GDM1 (cell line): ENCODE data around the gene MS4A3.
"Not testable (repeated sequence)": the region's sequence is repeated elsewhere in the genome, so short reads cannot be mapped to it uniquely, and the experiment has no call there.

Source experiments
- DNase-seq: peaks from one replicate; lab custom pipeline; 2025; lab: John Stamatoyannopoulos, UW

Gene MS4A3, protein sequence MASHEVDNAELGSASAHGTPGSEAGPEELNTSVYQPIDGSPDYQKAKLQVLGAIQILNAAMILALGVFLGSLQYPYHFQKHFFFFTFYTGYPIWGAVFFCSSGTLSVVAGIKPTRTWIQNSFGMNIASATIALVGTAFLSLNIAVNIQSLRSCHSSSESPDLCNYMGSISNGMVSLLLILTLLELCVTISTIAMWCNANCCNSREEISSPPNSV

DNA sequence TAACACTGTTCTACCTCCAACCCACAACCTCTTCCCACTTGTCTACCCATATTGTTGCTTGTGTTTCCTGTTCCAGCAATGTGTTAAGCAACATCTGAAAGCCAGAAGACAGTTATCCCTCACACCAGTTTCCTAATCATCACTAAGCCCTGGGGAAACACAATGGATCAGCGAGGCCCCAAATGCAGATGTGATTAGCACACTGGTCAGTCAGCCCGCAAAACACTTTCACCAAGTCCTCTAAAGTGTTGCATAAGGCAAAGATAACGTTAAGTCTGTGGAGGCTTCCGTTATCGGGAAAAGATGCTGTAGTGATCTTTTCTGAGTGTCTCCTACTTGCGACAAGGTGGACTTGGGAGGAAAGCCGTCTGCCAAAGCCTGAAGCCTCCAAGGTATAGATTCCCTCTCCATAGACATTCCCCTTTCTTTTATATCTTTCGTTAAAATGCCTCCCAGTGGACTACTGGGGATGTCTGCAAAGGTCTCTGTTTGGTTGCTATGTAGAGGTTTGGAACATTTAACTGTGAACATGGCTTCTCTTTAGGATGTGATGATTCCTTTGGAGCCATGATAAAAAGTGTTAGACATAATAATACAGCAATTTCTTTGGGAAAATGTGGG is at the start of gene MS4A3:
TSS of gene MS4A3 (plus strand) at position 317 of the 621 bp plus-strand sequence. CDS start 4,496 bp downstream, outside the sequence.
- no peak for DNase-seq

DNA sequence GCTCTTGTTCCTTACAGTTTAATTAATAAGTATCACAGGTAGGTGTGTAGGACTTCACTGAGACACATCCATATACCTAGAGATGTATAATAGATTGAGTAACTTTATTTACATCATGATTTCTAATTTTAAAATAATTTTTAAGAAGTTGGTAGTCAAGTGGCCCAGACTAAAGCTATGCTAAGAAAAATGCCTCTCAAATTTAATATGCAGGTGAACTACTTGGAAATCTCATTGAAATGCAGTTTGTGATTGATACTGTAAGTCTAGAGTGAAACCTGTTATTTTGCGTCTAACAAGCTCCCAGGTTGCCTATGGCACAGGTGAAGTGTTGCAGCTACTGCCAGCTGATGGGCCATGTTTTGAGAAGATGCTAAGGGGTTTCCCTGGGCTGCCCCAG is 39.6 kb upstream of the MS4A3 start, which contains the start of gene OOSP4B:
TSS of gene OOSP4B (plus strand) at position 301 of the 400 bp plus-strand sequence.
- no peak for DNase-seq

DNA sequence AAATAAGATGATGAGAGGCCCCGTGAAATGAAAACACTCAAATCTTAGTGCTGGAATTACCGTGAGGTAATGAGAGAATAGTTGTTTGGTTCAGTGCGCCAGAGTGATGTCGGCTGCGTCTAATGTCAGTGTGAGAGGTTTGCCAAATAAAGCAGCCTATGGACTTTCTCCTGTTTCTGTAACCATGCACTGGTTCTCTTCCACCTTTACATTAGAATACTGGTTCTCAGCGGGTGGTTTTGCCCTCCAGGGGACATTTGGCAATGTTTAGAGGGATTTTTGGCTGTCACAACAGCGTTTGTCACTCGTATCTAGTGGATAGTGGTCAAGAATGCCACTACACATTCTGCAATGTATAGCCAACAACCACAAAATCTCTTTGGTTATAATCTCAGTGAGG is 38.4 kb upstream of the MS4A3 start:
- DNase-seq = no peak

DNA sequence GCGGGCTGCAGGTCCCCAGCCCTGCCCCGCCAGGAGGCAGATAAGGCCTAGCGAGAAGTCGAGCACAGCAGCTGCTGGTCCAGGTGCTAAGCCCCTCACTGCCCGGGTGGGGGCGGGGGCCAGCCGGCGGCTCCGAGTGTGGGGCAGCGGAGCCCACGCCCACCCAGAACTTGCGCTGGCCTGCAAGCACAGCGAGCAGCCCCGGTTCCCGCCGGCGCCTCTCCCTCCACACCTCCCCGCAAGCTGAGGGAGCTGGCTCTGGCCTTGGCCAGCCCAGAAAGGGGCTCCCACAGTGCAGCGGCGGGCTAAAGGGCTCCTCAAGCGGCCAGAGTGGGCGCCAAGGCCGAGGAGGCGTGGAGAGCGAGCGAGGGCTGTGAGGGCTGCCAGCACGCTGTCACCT is 36.1 kb upstream of the MS4A3 start:
- not testable (repeated sequence) for DNase-seq

DNA sequence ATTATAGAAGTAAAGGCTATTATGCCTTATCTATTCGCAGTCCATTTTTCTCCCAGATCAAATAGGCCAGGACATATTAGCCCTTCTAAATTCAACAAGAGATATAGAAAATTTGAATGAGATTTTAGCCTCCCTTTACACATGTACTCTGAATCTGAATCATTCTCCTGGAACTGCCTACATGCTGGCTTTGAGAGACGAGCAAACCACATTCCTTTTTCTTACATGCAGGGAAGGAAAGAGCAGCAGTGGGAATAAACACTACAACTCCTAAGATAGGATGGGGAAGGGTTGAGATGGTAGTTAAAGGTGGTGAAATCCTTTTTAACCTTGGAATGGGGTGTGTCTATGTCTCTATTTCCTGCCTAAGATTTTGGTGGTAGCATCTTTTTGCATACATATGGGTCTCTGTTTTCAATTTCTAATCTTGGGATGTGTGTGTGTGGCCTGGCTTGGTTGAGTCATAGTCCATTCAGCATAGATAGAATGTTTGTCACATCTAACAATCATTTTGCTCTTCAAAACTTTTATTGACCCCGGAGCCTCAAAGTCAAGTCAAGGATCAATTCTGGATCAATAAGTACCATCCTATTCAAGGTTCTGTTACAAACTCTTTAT is 27.3 kb upstream of the MS4A3 start:
- DNase-seq = no peak

DNA sequence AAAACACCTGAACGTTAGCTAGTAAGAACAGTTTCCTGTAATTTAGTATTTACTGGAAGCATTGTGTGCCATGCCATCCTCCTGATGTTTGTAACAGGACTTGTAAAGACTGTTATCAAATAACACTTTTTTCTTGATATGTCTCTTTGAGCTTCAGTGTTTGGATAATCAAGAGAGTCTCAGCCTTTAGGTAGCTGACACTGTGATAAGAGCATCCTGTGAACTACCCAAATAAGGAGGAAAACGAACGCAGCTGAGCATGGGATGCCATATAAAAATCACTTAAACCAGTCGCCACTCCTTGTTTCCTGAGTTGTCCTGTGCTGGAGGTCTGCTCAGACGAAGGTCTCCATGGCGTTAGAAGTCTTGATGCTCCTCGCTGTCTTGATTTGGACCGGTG is 16.4 kb upstream of the MS4A3 start, which contains the start of gene OOSP2:
TSS of gene OOSP2 (plus strand) at position 301 of the 400 bp plus-strand sequence. CDS start at position 352, 51 bp downstream.
- no peak for DNase-seq

DNA sequence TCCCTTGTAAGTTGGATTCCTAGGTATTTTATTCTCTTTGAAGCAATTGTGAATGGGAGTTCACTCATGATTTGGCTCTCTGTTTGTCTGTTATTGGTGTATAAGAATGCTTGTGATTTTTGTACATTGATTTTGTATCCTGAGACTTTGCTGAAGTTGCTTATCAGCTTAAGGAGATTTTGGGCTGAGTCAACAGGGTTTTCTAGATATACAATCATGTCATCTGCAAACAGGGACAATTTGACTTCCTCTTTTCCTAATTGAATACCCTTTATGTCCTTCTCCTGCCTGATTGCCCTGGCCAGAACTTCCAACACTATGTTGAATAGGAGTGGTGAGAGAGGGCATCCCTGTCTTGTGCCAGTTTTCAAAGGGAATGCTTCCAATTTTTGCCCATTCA is 6.0 kb upstream of the MS4A3 start:
- DNase-seq = not testable (repeated sequence)

DNA sequence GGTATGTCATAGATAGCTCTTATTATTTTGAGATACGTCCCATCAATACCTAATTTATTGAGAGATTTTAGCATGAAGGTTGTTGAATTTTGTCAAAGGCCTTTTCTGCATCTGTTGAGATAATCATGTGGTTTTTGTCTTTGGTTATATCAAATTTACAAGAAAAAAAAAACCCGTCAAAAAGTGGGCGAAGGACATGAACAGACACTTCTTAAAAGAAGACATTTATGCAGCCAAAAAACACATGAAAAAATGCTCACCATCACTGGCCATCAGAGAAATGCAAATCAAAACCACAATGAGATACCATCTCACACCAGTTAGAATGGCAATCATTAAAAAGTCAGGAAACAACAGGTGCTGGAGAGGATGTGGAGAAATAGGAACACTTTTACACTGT is 5.6 kb upstream of the MS4A3 start:
- not testable (repeated sequence) for DNase-seq

DNA sequence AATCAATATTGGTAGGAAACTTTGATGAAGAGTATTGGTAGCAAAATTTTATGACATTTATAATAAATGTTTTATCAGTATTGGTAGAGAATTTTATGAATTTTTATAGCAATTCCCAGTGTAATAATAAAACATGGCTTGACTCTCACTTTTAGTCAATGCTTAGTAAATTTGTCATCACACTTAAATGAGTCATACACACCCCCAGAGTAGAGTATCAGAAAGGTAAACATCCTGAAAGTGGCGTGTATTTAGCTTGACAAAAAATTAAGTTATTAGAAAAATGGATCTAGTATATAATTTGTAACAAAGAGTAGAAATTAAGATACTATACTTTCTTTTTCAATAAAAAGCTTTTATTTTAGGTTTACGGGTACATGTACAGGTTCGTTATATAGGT is 2.6 kb downstream of the MS4A3 start:
- DNase-seq = no peak

DNA sequence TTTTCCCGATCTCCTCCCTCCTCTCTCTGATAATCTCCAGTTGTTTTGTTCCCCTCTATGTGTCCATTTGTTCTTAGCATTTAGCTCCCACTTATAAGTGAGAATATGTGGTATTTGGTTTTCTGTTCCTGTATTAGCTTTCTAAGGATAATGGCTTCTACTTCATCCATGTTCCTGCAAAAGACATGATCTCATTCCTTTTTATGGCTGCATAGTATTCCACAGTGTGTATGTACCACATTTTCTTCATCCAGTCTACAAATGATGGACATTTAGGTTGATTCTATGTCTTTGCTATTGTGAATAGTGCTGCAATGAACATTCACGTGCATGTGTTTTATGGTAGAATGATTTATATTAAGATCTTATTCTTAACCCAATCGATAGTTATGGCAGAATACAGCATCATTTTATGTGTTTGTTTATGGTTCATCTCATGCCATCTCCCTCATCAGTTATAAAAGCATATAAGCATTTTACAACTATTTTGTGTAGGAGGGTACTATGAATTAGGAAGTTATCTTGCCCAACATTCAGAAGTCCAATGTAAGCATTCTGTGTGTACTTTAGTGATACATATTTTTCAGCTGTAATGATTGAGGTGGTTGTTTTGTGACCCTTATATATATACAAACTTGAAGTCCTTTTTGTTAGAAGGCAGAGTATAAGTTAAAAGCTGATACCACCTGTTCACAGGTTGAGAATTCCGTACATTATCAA is 3.2 kb downstream of the MS4A3 start:
- DNase-seq = no peak

DNA sequence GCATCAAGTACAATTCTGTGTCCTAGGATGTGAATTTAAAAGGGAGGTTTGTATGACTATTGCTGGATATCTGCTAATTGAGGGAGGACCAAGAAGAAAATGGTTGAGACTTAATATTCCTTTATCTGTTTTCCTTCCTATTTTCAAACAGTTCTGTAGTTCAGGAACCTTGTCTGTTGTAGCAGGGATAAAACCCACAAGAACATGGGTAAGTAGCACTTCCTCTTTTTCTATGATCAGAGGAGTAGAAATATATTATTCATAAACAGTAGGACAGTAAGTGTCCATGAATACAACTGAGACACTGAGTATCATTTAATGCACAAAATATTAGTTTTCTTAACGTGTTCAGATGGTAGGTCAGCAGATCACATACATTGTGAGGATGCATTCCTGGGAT is 7.6 kb downstream of the MS4A3 start:
- DNase-seq = peak; percentile 18

DNA sequence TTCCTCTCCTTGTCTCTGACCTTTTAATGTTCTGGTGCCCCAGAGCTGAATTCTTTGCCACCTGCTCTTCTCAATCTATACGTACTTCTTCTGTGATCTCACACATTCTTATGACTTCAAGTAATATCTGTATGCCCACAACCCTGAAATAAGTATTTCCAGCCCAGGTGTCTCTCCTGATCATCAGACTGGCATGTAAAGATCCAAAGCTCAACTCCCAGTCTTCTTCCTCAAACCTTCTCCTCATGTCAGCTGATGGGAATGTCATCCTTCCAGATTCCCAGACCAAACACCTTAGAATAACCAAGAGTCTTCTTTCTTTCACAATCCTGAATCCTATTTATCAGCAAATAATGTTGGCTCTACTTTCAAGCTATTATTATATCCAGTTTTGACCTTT is 9.3 kb downstream of the MS4A3 start:
- no peak for DNase-seq

DNA sequence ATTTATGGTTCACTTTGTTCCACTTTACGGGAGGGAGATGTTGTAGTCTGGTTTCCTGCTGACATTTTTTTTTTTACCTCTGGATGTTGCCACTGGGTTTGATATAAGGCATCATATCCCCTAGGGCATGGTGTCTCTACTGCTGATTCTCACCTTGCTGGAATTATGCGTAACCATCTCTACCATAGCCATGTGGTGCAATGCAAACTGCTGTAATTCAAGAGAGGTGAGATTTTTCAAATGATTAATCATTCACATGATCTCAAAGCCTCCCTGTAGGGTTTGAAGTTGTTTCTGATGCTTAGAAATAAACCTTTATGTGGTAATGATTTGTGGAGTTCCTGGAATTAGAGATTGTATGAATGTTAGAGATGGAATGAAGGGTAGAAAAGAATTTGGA is 13.0 kb downstream of the MS4A3 start:
- no peak for DNase-seq

DNA sequence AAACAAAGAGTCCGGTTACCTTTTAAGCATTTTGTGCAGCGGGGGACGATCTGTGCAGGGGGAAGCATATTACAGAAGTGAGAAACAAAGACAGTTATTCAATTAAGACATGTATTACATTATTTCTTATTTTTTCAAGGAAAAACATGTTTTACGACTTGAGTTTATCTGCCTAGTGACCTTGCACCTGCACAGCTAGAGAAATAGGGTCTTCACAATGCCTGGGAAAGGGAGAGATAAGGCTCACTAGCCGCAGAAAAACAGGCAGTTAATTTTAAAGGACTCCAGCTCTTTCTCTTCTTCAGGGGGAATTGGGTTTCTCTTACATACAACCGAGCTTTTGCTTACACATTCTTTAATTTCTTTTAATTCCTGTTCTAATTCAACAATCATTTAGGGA is 15.2 kb downstream of the MS4A3 start:
- DNase-seq = not testable (repeated sequence)

DNA sequence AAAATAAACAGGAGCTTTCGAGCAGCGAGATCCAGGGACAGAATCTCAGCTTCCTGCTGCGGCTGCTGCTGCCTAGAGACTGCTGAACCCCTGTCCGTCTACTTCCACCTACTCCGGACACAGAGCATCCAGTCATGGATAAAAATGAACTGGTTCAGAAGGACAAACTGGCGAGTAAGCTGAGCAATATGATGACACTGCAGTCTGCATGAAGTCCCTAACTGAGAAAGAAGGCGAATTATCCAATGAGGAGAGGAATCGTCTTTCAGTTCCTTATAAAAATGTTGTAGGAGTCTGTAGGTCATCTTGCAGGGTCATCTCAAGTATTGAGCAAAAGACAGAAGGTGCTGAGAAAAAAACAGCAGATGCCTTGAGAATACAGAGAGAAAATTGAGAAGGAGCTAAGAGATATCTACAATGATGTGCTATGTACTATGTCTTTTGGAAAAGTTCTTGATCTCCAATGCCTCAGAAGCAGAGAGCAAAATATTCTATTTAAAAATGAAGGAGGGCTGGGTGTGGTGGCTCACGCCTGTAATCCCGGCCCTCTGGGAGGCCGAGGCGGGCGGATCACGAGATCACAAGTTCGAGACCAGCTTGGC is 20.9 kb downstream of the MS4A3 start:
- no peak for DNase-seq

DNA sequence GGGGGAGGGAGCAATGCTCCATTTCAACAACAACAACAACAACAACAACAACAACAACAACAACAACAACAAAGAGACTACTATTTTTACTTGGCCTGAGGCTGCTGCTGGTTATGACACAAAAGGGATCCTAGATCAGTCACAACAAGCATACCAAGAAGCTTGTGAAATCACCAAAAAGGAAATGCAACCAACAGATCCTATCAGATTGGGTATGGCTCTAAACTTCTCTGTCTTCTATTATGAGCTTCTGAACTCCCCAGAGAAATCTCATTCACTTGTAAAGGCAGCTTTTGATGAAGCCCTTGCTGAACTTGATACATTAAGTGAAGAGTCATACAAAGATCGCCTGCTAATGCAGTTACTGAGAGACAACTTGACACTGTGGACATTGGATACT is 21.5 kb downstream of the MS4A3 start:
- DNase-seq = no peak

DNA sequence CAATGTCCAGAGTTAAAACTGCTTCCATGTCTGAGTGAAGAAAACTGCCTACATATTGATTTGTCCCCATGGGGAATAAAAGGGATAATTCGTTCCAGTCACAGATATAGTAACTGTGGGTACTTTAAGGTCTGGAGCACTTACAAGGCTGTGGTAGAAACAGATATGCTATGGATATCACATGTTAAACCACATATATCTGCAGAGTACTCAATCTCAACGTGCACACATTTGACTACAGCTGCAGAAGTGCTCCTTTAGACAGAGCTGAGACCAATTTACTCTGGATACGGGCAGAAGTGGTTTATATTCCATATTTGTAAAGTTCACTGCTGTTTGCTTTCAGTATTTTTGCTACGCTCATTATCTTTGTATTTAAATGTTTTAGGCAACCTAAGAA is 22.3 kb downstream of the MS4A3 start:
- no peak for DNase-seq

DNA sequence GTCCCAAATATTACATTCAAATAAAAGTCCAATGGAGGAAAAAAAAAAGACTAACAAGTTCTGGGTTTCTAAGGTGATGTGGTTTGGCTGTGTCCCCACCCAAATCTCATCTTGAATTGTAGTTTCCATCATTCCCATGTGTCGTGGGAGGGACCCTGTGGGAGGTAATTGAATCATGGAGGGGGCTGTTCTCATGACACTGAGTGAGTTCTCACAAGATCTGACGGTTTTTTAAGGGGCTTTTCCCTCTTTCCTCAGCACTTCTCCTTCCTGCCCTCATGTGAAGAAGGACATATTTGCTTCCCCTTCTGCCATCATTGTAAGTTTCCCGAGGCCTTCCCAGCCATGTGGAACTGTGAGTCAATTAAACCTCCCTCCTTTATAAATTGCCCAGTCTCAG is 24.1 kb downstream of the MS4A3 start:
- DNase-seq = no peak

DNA sequence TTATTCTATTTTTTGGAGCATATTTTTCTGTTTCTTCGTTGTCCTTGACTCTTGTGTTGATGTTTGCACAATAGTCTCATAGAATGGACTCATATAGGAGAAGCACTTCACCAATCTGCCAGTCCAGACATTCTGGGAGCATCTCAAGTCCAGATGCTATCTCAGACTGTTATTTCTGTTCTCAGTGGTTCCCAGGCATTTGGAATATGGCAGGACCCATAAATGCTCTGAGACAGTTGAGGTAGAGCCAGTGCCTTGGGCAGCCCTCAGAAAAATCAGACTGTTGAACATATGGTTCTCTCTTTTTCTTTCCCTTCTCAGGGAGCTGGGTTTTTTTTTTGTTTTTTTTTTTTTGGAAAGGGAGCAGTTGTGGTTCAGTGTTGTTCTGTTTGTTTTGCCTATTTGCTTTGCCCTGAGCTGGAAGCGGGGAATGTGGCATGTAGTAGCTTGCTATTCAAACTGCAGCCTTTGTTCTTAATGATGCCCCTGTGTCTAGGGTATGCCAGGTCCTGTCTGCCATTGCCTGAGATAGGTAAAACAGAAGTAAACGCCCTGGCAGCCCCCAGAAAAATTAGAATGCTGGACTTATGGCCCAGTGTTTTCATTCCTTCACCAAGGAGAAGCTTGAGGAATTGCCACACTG is 28.3 kb downstream of the MS4A3 start:
- DNase-seq = no peak

DNA sequence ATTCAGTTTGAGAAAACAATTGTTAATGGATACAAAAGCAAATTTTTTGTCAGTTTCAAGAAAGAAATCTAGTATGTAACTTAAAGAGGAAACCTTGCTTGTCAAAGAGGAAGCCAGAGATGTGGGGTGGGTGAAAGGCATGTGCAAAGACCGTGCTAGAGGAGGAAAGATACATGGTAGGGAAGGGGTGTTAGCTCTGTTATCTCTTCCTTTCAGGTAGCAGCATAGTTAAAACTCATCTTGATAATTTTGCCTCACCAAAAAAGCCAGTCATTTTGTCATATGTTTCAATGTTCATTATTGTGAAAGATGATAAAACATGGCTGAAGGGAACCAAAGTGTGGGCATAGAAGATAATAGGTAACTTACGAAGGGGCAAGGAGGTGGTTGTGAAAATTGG is 29.4 kb downstream of the MS4A3 start:
- DNase-seq = no peak

DNA sequence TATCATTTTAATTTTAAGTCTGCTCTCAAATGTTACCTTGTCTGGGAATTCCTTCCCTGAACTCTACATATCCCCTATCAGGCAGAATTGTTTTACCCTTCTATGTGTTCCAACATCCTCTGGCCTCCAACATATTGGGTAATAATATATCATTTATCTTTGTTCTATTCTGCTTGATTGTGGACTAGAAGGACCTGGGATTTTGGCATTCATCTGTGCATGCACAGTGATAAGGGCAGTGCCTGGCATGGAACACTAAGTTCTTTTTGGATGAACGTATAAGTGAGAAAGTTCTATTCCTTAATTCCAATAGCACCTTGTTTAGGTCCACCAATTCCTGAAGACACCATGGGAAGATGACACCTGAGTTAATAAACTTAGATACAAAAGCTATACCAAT is 30.8 kb downstream of the MS4A3 start:
- no peak for DNase-seq

DNA sequence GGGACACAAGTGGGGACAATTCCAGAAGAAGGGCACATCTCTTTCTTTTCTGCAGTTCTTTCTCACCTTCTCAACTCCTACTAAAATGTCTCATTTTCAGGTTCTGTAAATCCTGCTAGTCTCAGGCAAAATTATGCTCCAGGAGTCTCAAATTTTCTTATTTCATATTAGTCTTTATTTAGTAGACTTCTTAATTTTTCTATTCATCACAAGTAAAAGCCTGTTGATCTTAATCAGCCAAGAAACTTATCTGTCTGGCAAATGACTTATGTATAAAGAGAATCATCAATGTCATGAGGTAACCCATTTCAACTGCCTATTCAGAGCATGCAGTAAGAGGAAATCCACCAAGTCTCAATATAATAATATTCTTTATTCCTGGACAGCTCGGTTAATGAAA is 31.9 kb downstream of the MS4A3 start, which contains the start of gene MS4A2:
TSS of gene MS4A2 (plus strand) at position 301 of the 400 bp plus-strand sequence. CDS start 102 bp downstream, outside the sequence.
- no peak for DNase-seq
